ENCODE data around the gene UQCRC1.
"Not testable (repeated sequence)": the region's sequence is repeated elsewhere in the genome, so short reads cannot be mapped to it uniquely, and the experiment has no call there.

GRCh38 chr3:48551651-48552050 lies 57.8 kb downstream of the UQCRC1 start:
- TF ChIP-seq CTCF, POLR2A (IDR thresholded peaks at IDR 0.05): not testable (repeated sequence)
